ENCODE measurements around the gene SPTBN1. TPM values are rescaled to one million over a fixed set of nuclear protein-coding genes. Genes with fewer than 3 reads are reported as not detected.
A peak's percentile ranks its signal among the peaks of the same experiment; 100 is the strongest.

Gene SPTBN1
- total and polyA plus RNA-seq, 2 experiments from 2014 or later = 58.1 to 204 TPM

DNA sequence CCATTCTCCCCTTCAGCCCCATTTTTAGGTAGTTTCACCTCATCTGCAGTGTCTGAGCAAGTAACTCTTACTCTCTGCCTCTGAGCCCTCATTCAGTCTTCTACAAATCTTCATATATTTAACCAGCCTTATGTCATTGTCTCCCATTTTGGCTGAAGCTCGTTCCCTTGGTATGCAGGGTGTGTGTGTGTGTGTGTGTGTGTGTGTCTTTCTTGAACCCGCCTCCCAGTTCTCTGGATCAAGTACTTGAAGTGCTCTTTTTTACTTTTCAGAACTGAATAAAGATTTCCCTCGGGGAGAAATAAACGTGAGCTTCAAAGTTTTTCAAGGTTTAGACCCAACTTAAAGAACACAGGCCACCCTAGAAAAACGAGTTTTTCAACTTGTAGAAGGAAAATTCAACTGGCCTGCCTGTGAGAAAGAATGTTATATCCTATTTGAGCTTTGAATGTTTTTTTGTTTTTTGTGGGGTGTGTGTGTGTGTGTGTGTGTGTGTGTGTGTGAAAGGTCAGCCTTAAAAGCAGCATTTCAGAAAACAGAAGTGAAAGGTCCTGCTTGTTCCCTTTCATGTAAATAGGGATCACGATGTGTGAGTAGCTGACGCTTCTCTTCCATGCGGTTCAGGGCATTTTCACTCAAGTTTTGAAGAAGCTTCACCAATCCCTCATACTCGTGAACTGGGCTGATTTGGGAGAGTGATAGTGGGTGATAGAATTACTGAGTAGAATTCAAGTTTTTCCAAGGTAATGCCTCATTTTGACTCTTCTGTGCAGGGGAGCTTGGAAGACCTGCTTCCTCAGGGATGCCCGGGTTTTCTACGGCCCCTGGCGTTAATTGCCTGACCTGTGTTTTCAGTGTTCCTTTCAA, 216.7 kb downstream of the SPTBN1 start:
- Mint-ChIP-seq H3K4me1 (peaks cover 16% of the 10 kb centered on the region), H3K27me3 (ENCODE audit: insufficient read depth, low read depth, poor library complexity) (peaks cover 7% of the 10 kb centered on the region), H3K36me3 (ENCODE audit: low read depth) (peaks cover 22% of the 10 kb centered on the region), H3K9me3 (no peaks in the 10 kb centered on the region), H3K4me3 (no peak overlapping the region), H3K27ac (peak overlapping the region; percentile 15; the same call in 1 of the 2 replicates)
- Histone ChIP-seq H3K9me2 (ENCODE audit: insufficient read depth) (no peaks in the 10 kb centered on the region), H3K27ac (ENCODE audit: low read depth) (peak overlapping the region; percentile 69), H4K20me1 (replicated peaks; ENCODE audit: insufficient read depth) (0 out of 2 replicates have a peak, but pooled peaks cover 2% of the 10 kb centered on the region), H3K79me2 (replicated peaks; ENCODE audit: insufficient read depth) (no peaks in the 10 kb centered on the region), H3K36me3 (ENCODE audit: insufficient read depth) (peaks cover 16% of the 10 kb centered on the region), H3K27me3 (ENCODE audit: insufficient read depth) (no peaks in the 10 kb centered on the region), H3K4me1 (ENCODE audit: insufficient read depth) (peaks cover 8% of the 10 kb centered on the region), H3F3A (replicated peaks; ENCODE audit: low read depth) (no peaks in the 10 kb centered on the region), H3K4me3 (no peak overlapping the region), H3K4me2 (no peak overlapping the region), H2AFZ (no peak overlapping the region)
- ATAC-seq (peak; percentile 9; the same call in 1 of the 3 replicates), DNase-seq (ENCODE audit: low spot score) (no peak)
- TF ChIP-seq EZH2phosphoT487 (IDR thresholded peaks at IDR 0.05; ENCODE audit: unreplicated experiment) = no peak
- no peak for TF ChIP-seq ZNF331 (CRISPR knock-in tag; IDR thresholded peaks at IDR 0.05; ENCODE audit: low read depth)
- TF ChIP-seq CREB1 (CRISPR knock-in tag; IDR thresholded peaks at IDR 0.05; ENCODE audit: low read depth) = no peak
- TF ChIP-seq POLR2AphosphoS5 (IDR thresholded peaks at IDR 0.05; ENCODE audit: low read depth) = no peak
- no peak for TF ChIP-seq EZH2 (IDR thresholded peaks at IDR 0.05; ENCODE audit: low read depth, unreplicated experiment)
- TF ChIP-seq, protein P1, sequence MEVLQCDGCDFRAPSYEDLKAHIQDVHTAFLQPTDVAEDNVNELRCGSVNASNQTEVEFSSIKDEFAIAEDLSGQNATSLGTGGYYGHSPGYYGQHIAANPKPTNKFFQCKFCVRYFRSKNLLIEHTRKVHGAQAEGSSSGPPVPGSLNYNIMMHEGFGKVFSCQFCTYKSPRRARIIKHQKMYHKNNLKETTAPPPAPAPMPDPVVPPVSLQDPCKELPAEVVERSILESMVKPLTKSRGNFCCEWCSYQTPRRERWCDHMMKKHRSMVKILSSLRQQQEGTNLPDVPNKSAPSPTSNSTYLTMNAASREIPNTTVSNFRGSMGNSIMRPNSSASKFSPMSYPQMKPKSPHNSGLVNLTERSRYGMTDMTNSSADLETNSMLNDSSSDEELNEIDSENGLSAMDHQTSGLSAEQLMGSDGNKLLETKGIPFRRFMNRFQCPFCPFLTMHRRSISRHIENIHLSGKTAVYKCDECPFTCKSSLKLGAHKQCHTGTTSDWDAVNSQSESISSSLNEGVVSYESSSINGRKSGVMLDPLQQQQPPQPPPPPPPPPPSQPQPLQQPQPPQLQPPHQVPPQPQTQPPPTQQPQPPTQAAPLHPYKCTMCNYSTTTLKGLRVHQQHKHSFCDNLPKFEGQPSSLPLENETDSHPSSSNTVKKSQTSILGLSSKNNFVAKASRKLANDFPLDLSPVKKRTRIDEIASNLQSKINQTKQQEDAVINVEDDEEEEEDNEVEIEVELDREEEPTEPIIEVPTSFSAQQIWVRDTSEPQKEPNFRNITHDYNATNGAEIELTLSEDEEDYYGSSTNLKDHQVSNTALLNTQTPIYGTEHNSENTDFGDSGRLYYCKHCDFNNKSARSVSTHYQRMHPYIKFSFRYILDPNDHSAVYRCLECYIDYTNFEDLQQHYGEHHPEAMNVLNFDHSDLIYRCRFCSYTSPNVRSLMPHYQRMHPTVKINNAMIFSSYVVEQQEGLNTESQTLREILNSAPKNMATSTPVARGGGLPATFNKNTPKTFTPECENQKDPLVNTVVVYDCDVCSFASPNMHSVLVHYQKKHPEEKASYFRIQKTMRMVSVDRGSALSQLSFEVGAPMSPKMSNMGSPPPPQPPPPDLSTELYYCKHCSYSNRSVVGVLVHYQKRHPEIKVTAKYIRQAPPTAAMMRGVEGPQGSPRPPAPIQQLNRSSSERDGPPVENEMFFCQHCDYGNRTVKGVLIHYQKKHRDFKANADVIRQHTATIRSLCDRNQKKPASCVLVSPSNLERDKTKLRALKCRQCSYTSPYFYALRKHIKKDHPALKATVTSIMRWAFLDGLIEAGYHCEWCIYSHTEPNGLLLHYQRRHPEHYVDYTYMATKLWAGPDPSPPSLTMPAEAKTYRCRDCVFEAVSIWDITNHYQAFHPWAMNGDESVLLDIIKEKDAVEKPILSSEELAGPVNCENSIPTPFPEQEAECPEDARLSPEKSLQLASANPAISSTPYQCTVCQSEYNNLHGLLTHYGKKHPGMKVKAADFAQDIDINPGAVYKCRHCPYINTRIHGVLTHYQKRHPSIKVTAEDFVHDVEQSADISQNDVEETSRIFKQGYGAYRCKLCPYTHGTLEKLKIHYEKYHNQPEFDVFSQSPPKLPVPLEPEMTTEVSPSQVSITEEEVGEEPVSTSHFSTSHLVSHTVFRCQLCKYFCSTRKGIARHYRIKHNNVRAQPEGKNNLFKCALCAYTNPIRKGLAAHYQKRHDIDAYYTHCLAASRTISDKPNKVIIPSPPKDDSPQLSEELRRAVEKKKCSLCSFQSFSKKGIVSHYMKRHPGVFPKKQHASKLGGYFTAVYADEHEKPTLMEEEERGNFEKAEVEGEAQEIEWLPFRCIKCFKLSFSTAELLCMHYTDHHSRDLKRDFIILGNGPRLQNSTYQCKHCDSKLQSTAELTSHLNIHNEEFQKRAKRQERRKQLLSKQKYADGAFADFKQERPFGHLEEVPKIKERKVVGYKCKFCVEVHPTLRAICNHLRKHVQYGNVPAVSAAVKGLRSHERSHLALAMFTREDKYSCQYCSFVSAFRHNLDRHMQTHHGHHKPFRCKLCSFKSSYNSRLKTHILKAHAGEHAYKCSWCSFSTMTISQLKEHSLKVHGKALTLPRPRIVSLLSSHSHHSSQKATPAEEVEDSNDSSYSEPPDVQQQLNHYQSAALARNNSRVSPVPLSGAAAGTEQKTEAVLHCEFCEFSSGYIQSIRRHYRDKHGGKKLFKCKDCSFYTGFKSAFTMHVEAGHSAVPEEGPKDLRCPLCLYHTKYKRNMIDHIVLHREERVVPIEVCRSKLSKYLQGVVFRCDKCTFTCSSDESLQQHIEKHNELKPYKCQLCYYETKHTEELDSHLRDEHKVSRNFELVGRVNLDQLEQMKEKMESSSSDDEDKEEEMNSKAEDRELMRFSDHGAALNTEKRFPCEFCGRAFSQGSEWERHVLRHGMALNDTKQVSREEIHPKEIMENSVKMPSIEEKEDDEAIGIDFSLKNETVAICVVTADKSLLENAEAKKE (CRISPR knock-in tag; IDR thresholded peaks at IDR 0.05) = no peak
- TF ChIP-seq ZNF114 (CRISPR knock-in tag; IDR thresholded peaks at IDR 0.05) = no peak
- TF ChIP-seq, protein P2, sequence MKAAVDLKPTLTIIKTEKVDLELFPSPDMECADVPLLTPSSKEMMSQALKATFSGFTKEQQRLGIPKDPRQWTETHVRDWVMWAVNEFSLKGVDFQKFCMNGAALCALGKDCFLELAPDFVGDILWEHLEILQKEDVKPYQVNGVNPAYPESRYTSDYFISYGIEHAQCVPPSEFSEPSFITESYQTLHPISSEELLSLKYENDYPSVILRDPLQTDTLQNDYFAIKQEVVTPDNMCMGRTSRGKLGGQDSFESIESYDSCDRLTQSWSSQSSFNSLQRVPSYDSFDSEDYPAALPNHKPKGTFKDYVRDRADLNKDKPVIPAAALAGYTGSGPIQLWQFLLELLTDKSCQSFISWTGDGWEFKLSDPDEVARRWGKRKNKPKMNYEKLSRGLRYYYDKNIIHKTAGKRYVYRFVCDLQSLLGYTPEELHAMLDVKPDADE (IDR thresholded peaks at IDR 0.05) = no peak
- no peak for TF ChIP-seq NANOG (IDR thresholded peaks at IDR 0.05; ENCODE audit: borderline replicate concordance)
- TF ChIP-seq, protein P3, sequence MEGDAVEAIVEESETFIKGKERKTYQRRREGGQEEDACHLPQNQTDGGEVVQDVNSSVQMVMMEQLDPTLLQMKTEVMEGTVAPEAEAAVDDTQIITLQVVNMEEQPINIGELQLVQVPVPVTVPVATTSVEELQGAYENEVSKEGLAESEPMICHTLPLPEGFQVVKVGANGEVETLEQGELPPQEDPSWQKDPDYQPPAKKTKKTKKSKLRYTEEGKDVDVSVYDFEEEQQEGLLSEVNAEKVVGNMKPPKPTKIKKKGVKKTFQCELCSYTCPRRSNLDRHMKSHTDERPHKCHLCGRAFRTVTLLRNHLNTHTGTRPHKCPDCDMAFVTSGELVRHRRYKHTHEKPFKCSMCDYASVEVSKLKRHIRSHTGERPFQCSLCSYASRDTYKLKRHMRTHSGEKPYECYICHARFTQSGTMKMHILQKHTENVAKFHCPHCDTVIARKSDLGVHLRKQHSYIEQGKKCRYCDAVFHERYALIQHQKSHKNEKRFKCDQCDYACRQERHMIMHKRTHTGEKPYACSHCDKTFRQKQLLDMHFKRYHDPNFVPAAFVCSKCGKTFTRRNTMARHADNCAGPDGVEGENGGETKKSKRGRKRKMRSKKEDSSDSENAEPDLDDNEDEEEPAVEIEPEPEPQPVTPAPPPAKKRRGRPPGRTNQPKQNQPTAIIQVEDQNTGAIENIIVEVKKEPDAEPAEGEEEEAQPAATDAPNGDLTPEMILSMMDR (conservative IDR thresholded peaks at IDR 0.05; ENCODE audit: low read depth in 2 of 2) = no peak
- TF ChIP-seq JUNB (IDR thresholded peaks at IDR 0.05; ENCODE audit: unreplicated experiment) = no peak
- TF ChIP-seq, protein P4, sequence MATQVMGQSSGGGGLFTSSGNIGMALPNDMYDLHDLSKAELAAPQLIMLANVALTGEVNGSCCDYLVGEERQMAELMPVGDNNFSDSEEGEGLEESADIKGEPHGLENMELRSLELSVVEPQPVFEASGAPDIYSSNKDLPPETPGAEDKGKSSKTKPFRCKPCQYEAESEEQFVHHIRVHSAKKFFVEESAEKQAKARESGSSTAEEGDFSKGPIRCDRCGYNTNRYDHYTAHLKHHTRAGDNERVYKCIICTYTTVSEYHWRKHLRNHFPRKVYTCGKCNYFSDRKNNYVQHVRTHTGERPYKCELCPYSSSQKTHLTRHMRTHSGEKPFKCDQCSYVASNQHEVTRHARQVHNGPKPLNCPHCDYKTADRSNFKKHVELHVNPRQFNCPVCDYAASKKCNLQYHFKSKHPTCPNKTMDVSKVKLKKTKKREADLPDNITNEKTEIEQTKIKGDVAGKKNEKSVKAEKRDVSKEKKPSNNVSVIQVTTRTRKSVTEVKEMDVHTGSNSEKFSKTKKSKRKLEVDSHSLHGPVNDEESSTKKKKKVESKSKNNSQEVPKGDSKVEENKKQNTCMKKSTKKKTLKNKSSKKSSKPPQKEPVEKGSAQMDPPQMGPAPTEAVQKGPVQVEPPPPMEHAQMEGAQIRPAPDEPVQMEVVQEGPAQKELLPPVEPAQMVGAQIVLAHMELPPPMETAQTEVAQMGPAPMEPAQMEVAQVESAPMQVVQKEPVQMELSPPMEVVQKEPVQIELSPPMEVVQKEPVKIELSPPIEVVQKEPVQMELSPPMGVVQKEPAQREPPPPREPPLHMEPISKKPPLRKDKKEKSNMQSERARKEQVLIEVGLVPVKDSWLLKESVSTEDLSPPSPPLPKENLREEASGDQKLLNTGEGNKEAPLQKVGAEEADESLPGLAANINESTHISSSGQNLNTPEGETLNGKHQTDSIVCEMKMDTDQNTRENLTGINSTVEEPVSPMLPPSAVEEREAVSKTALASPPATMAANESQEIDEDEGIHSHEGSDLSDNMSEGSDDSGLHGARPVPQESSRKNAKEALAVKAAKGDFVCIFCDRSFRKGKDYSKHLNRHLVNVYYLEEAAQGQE (IDR thresholded peaks at IDR 0.05; ENCODE audit: unreplicated experiment) = no peak
- no peak for TF ChIP-seq STAT1 (IDR thresholded peaks at IDR 0.05; ENCODE audit: unreplicated experiment)

Data from GM23338 (cell line).